ENCODE data around the gene CDHR3. TPM values are rescaled to one million over a fixed set of nuclear protein-coding genes. Genes with fewer than 3 reads are reported as not detected.

Gene CDHR3
- total and polyA plus RNA-seq, 9 of the 15 experiments (the other 6 are each of a cell fraction or from before 2014, with no cell fraction given), result 0.03 to 0.66 (median 0.24) TPM; not detected in 1

GRCh38 chr7:106009503-106010226, 46.6 kb downstream of the CDHR3 start (continued):
- TF ChIP-seq GMEB1 (CRISPR knock-in tag; IDR thresholded peaks at IDR 0.05) (no peak), L3MBTL2 (IDR thresholded peaks at IDR 0.05) (peak; percentile 76), FUS (optimal IDR thresholded peaks at IDR 0.05; ENCODE audit: low read depth, low read length) (no peak), DEAF1 (CRISPR knock-in tag; IDR thresholded peaks at IDR 0.05) (peak; percentile 86), OTX1 (CRISPR knock-in tag; IDR thresholded peaks at IDR 0.05) (peak; percentile 52; the same call in 1 of the 2 replicates), ARID3A (IDR thresholded peaks at IDR 0.05; ENCODE audit: borderline replicate concordance, low read depth, low read length) (no peak), SP1 (CRISPR knock-in tag; IDR thresholded peaks at IDR 0.05) (peak; percentile 60; the same call in 1 of the 2 replicates), ZC3H8 (IDR thresholded peaks at IDR 0.05) (no peak), FOXP4 (CRISPR knock-in tag; IDR thresholded peaks at IDR 0.05; ENCODE audit: borderline replicate concordance) (0 out of 2 replicates have a peak, but pooled peaks have one; percentile 55), ATF1 (CRISPR knock-in tag; IDR thresholded peaks at IDR 0.05) (no peak), ATF1 (tag; IDR thresholded peaks at IDR 0.05) (peak; percentile 42; the same call in 1 of the 2 replicates), RB1 (IDR thresholded peaks at IDR 0.05; ENCODE audit: low read depth) (peak; percentile 93), KLF6 (CRISPR knock-in tag; IDR thresholded peaks at IDR 0.05; ENCODE audit: borderline replicate concordance) (no peak), STAG1 (CRISPR knock-in tag; IDR thresholded peaks at IDR 0.05; ENCODE audit: borderline replicate concordance) (peak; percentile 76; the same call in 1 of the 2 replicates), VEZF1 (CRISPR knock-in tag; IDR thresholded peaks at IDR 0.05) (peak; percentile 28; the same call in 1 of the 2 replicates), THRAP3 (IDR thresholded peaks at IDR 0.05; ENCODE audit: borderline replicate concordance) (no peak), ESRRA (IDR thresholded peaks at IDR 0.05; ENCODE audit: borderline replicate concordance, low read depth) (peak; percentile 49; the same call in 1 of the 2 replicates), CC2D1A (IDR thresholded peaks at IDR 0.05) (0 out of 2 replicates have a peak, but pooled peaks have one; percentile 18)

Data from K562 (cell line).